ENCODE measurements around the gene SHD. TPM values are rescaled to one million over a fixed set of nuclear protein-coding genes. Genes with fewer than 3 reads are reported as not detected.

SHD gene
- total RNA-seq, 1 experiment from 2014 or later, result 4.4 TPM

GRCh38 chr19:4313847-4314490, 34.9 kb downstream of the SHD start:
- Histone ChIP-seq H3K79me1 (ENCODE audit: insufficient read depth, low read depth, low read length, poor library complexity, severe bottlenecking) (no peaks in the 10 kb centered on the region), H2BK15ac (ENCODE audit: low read depth, low read length) (no peak overlapping the region), H3K4me2 (ENCODE audit: insufficient read depth, insufficient read length, low read length) (no peak overlapping the region), H3K4me1 (ENCODE audit: insufficient read depth, low read length) (no peaks in the 10 kb centered on the region), H2BK120ac (ENCODE audit: low read depth, low read length, poor library complexity, severe bottlenecking) (no peak overlapping the region), H3T11ph (ENCODE audit: low read length) (no peak overlapping the region), H3K79me2 (ENCODE audit: insufficient read depth, low read length) (no peaks in the 10 kb centered on the region), H4K5ac (ENCODE audit: insufficient read length, low read depth, low read length) (no peak overlapping the region), H3K23ac (ENCODE audit: insufficient read length, low read depth, low read length) (no peak overlapping the region), H3K23me2 (ENCODE audit: insufficient read length, low read depth, low read length, poor library complexity, severe bottlenecking) (peaks cover 4% of the 10 kb centered on the region), H3K18ac (ENCODE audit: insufficient read length, low read depth, low read length) (no peak overlapping the region), H4K20me1 (ENCODE audit: control insufficient read depth, insufficient read depth, insufficient read length) (no peaks in the 10 kb centered on the region), H4K8ac (replicated peaks; ENCODE audit: insufficient read length, low read depth, low read length) (no peak overlapping the region), H2BK12ac (ENCODE audit: insufficient read length, low read depth, low read length) (no peak overlapping the region), H3K27me3 (ENCODE audit: insufficient read depth, low read length) (no peaks in the 10 kb centered on the region), H3K27ac (ENCODE audit: insufficient read length, low read depth, low read length) (no peak overlapping the region), H4K91ac (ENCODE audit: insufficient read length, low read depth, low read length) (no peak overlapping the region), H3K14ac (ENCODE audit: insufficient read depth, low read length) (no peak overlapping the region), H2BK5ac (ENCODE audit: insufficient read length, low read length) (no peak overlapping the region), H2AFZ (ENCODE audit: low read length) (no peak overlapping the region), H2BK20ac (ENCODE audit: low read depth, low read length, poor library complexity, severe bottlenecking) (no peak overlapping the region), H3K9ac (ENCODE audit: extremely low read depth, insufficient read length, low read length) (no peak overlapping the region), H3K56ac (ENCODE audit: insufficient read length, low read depth, low read length) (no peak overlapping the region), H3K9me3 (ENCODE audit: control insufficient read depth, low read depth, low read length) (no peaks in the 10 kb centered on the region), H3K4ac (ENCODE audit: low read depth, low read length) (no peak overlapping the region), H2AK5ac (ENCODE audit: insufficient read length, low read length) (no peak overlapping the region)
- H3K27ac Mint-ChIP-seq, result no peak overlapping the region
- no peaks in the 10 kb centered on the region for H3K4me1 Mint-ChIP-seq
- H3K4me3 Mint-ChIP-seq, result no peak overlapping the region
- H3K27me3 Mint-ChIP-seq (ENCODE audit: low read depth), result no peaks in the 10 kb centered on the region; the same call in 1 of the 2 replicates
- peaks cover 42 to 77% (median 71%) of the 10 kb centered on the region in 3 experiments for H3K36me3 Mint-ChIP-seq (ENCODE audit: insufficient read depth in 1 of 3, low read depth in 3 of 3)
- no peak for DNase-seq
- no CpG with 5 or more reads among the region's 12 CpGs for WGBS (ENCODE audit: extremely low coverage, insufficient read length, low lambda C conversion rate)
- peaks cover 6 to 11% of the 10 kb centered on the region in 2 experiments for H3K9me3 Mint-ChIP-seq
- TF ChIP-seq CTCF (conservative IDR thresholded peaks at IDR 0.05), result no peak

All from H9 (cell line).